Activated T-cell treated with anti-CD3 and anti-CD28 coated beads, Interleukin-2, amount 50 U/mL, for 72 hours (primary cell): Measurements from ENCODE around the gene TTC17. TPM values are rescaled to one million over a fixed set of nuclear protein-coding genes. Genes with fewer than 3 reads are reported as not detected.

Source experiments
- ATAC-seq, 2 donors: fragments of 150-1000 bp; cut with Tn5 transposase; replicated peaks in 1 of 2; 2 replicates each; pipeline ENCODE4 v1.10.0; 2021; ENCODE audit warnings: moderate library complexity in 2 of 2, mild to moderate bottlenecking in 1 of 2
- DNase-seq, 2 donors: peaks; one replicate each; pipeline ENCODE4 v3.0.0; 2021 to 2022; ENCODE audit warnings: mixed read lengths in 1 of 2
- H3K27ac Mint-ChIP-seq: one replicate; pipeline ENCODE4 v1.8.0; 2022; ENCODE audit warnings: mild to moderate bottlenecking, moderate library complexity, mixed read lengths
- H3K27me3 Mint-ChIP-seq: one replicate; pipeline ENCODE4 v1.8.0; 2022; ENCODE audit warnings: low read depth, mixed read lengths
- H3K36me3 Mint-ChIP-seq, 2 donors: one replicate each; pipeline ENCODE4 v1.8.0; 2022; ENCODE audit warnings: mixed read lengths in 2 of 2, mild to moderate bottlenecking in 1 of 2; ENCODE audit not compliant: insufficient read depth in 2 of 2
- H3K4me1 Mint-ChIP-seq: one replicate; pipeline ENCODE4 v1.8.0; 2022; ENCODE audit warnings: low read depth, mixed read lengths
- H3K4me3 Mint-ChIP-seq, 2 donors: one replicate each; pipeline ENCODE4 v1.8.0; 2022; ENCODE audit warnings: mild to moderate bottlenecking in 2 of 2, mixed read lengths in 2 of 2, moderate library complexity in 2 of 2
- H3K9me3 Mint-ChIP-seq, 2 donors: one replicate each; pipeline ENCODE4 v1.8.0; 2022; ENCODE audit warnings: mixed read lengths in 2 of 2
- total RNA-seq, 2 donors: library from RNA; stranded (reverse); gene quantifications; one replicate each; pipeline ENCODE4 v1.2.3, GENCODE V29; 2022

TTC17 gene
- total RNA-seq, 2 donors from 2014 or later: 67.8 to 68.2 TPM

GRCh38 chr11:43498561-43498960 is 139.8 kb downstream of the TTC17 start:
- H3K9me3 Mint-ChIP-seq: no peaks in the 10 kb centered on the region
- H3K27ac Mint-ChIP-seq: no peak overlapping the region
- ATAC-seq (no peak), DNase-seq (no peak)
- peaks cover under 1 to 2% of the 10 kb centered on the region in 2 donors for H3K36me3 Mint-ChIP-seq
- no peaks in the 10 kb centered on the region for H3K27me3 Mint-ChIP-seq
- H3K4me1 Mint-ChIP-seq: no peaks in the 10 kb centered on the region
- no peak overlapping the region for H3K4me3 Mint-ChIP-seq

DNA sequence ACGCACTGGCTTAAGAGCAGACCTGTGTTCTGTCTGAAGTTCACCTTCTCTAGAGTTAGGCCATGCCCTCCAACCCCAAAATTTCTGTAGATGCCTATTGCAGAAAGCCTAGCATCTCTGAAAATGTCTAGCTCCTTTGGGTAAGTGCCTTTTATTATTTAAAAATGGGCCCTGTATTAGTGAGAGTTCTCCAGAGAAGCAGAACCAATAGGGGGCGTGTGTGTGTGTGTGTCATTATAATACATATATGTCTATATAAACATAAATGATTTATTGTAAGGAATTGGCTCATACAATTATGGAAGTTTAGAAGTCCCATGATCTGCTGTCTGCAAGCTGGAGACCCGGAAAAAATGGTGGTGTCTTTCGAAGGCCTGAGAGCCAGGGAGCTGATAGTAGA is 144.7 kb downstream of the TTC17 start:
- DNase-seq (no peak), ATAC-seq (no peak)
- no peak overlapping the region for H3K4me3 Mint-ChIP-seq
- peaks cover 7% of the 10 kb centered on the region for H3K27me3 Mint-ChIP-seq
- peaks cover 9% of the 10 kb centered on the region for H3K4me1 Mint-ChIP-seq
- no peak overlapping the region for H3K27ac Mint-ChIP-seq
- no peaks in the 10 kb centered on the region for H3K9me3 Mint-ChIP-seq
- no peaks in the 10 kb centered on the region for H3K36me3 Mint-ChIP-seq

DNA sequence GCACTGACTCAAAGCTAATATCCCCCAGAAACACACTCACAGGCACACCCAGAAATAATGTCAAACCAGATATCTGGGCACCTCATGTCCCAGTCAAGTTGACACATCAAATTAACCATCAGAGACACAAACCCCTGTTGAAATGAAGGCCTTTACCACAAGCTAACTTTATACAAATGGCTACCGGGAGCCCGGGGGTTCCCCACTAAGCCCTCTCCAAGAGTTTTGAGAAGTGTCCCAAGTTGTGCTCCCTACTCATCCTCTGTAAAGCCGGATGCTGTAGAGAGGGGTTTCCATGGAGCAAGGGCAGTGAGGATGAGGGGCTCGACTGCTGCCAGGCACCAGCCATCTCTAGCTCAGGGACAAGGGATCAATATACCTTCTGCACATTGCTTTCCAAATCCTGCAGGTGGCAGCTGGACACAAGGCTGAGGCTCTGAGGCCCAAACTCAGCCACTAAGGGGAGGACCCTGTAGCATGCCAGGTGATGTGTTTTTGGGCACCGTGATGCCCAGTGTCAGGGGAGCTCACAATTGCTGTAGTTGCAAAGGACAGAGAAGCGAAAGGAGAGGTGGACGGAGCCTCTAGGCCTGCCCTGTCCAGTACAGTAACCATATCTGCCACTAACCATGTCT is 145.7 kb downstream of the TTC17 start:
- DNase-seq (peak in 1 of 2 donors; percentile 4), ATAC-seq (peak in 1 of 2 donors; percentile 37)
- H3K36me3 Mint-ChIP-seq: no peaks in the 10 kb centered on the region
- H3K27ac Mint-ChIP-seq: no peak overlapping the region
- no peaks in the 10 kb centered on the region for H3K9me3 Mint-ChIP-seq
- peaks cover 15% of the 10 kb centered on the region for H3K4me1 Mint-ChIP-seq
- H3K27me3 Mint-ChIP-seq: peaks cover 7% of the 10 kb centered on the region
- H3K4me3 Mint-ChIP-seq: no peak overlapping the region

DNA sequence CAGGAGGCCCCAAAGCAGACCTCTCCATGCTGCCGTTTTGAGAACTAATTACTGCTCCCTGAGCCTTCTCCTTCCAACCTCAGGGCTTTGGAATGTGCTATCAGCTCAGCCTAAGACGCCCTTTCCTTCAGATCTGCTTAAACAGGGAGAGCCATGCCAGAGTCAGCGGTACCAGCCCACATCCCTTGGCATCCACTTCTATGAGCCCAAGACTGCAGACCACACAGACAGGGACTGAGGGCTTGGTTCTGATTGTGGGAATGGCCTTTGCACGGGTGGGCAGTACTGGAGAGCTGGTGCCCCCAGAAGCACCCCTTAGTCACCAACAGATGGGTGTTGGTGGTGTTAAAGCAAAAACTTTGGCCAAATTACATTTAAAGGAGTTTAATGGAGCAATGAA is 146.5 kb downstream of the TTC17 start:
- Mint-ChIP-seq H3K36me3 (no peaks in the 10 kb centered on the region), H3K27ac (no peak overlapping the region), H3K27me3 (peaks cover 7% of the 10 kb centered on the region), H3K4me3 (no peak overlapping the region), H3K4me1 (peaks cover 15% of the 10 kb centered on the region), H3K9me3 (no peaks in the 10 kb centered on the region)
- no peak for DNase-seq
- no peak for ATAC-seq

GRCh38 chr11:43507171-43507570 is 148.5 kb downstream of the TTC17 start:
- H3K27me3 Mint-ChIP-seq: peaks cover 7% of the 10 kb centered on the region

DNA sequence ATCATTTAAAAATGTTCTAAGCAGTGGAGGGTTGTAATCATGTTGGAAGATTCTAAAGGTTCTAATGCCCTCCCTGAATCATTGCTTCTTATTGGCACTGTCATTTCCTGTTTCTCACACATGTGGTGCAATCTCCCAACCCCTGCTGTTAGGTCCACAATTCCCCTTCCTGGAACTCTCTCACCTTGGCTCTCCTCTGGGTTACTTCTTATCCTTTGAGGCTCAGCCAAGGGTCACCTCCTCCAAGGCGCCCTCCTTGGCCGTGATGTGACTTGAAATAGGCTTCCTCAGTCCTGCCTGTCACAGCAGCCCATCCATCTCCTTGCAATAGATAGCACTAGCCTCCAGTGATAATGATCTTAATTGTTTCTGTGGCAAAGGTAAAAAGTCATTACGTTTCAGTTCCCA is 149.8 kb downstream of the TTC17 start:
- peaks cover 11% of the 10 kb centered on the region for H3K27me3 Mint-ChIP-seq
- DNase-seq (no peak), ATAC-seq (no peak)
- H3K27ac Mint-ChIP-seq: no peak overlapping the region
- no peaks in the 10 kb centered on the region for H3K36me3 Mint-ChIP-seq
- H3K9me3 Mint-ChIP-seq: peaks cover 0 to 2% of the 10 kb centered on the region in 2 donors
- peaks cover 15% of the 10 kb centered on the region for H3K4me1 Mint-ChIP-seq
- no peak overlapping the region for H3K4me3 Mint-ChIP-seq

More at GRCh38 chr11:43507171-43507570, 148.5 kb downstream of the TTC17 start:
- Mint-ChIP-seq H3K36me3 (no peaks in the 10 kb centered on the region), H3K9me3 (no peaks in the 10 kb centered on the region), H3K4me3 (no peak overlapping the region), H3K4me1 (peaks cover 15% of the 10 kb centered on the region), H3K27ac (no peak overlapping the region)
- DNase-seq (no peak), ATAC-seq (no peak)

DNA sequence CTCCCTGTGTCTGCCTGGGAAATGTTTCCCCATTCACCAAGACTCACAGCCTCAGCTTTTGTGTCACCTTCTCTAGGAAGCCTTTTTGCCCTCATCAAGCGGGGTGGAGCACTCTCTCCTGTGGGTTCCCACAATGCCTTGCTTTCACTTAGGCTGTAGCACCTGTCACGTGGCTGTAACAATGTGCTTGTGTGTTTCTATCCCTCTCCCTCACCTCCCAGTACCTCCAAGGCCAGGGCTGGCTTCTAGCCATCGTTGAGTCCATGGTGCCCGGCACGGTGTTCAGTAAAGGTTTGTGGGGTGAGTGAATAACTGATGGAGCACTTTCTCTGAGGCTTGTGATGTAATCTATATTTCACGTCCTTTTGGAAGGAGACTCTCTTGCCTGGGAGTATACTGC is 153.2 kb downstream of the TTC17 start:
- H3K4me1 Mint-ChIP-seq: peaks cover 15% of the 10 kb centered on the region
- H3K27me3 Mint-ChIP-seq: peaks cover 12% of the 10 kb centered on the region
- ATAC-seq: no peak
- no peaks in the 10 kb centered on the region for H3K36me3 Mint-ChIP-seq
- no peak overlapping the region for H3K27ac Mint-ChIP-seq
- peaks cover 0 to 2% of the 10 kb centered on the region in 2 donors for H3K9me3 Mint-ChIP-seq
- no peak overlapping the region for H3K4me3 Mint-ChIP-seq
- DNase-seq: no peak

DNA sequence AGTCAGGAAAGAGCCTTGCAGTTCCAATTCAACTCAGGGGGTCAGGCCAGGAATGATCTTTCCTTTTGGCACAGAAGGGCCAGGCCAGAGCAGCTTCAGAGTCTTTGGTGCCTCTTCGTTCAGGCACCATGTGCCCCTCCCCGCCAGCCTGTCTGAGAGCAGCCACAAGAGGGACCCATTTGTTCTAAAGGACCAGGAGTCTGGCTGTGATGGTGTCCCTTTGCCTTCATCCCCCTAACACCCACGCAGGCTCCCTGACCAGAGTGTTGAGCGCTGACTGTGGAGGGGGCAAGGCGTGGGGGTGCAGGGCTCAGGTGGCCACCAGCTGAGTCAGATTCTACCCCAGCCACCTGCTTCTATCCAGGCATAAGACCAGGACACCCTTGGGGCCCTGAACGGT is 156.4 kb downstream of the TTC17 start:
- Mint-ChIP-seq H3K4me1 (no peaks in the 10 kb centered on the region), H3K36me3 (peaks cover 2% of the 10 kb centered on the region in 2 donors)

GRCh38 chr11:43516316-43516850 is 157.7 kb downstream of the TTC17 start:
- H3K36me3 Mint-ChIP-seq: peaks cover 7 to 12% of the 10 kb centered on the region in 2 donors
- H3K27ac Mint-ChIP-seq: no peak overlapping the region
- no peaks in the 10 kb centered on the region for H3K4me1 Mint-ChIP-seq
- peaks cover 26% of the 10 kb centered on the region for H3K27me3 Mint-ChIP-seq
- H3K9me3 Mint-ChIP-seq: peaks cover 11 to 13% of the 10 kb centered on the region in 2 donors
- ATAC-seq (no peak), DNase-seq (no peak)
- H3K4me3 Mint-ChIP-seq: no peak overlapping the region

More for the DNA sequence above, 156.4 kb downstream of the TTC17 start:
- peaks cover 3 to 5% of the 10 kb centered on the region in 2 donors for H3K9me3 Mint-ChIP-seq
- H3K27me3 Mint-ChIP-seq: peaks cover 15% of the 10 kb centered on the region
- H3K4me3 Mint-ChIP-seq: no peak overlapping the region
- DNase-seq: no peak
- ATAC-seq: no peak
- H3K27ac Mint-ChIP-seq: no peak overlapping the region

- Mint-ChIP-seq H3K4me3 (no peak overlapping the region), H3K27me3 (peaks cover 26% of the 10 kb centered on the region), H3K9me3 (peaks cover 11% of the 10 kb centered on the region in 2 donors), H3K4me1 (no peaks in the 10 kb centered on the region), H3K36me3 (peaks cover 7 to 12% of the 10 kb centered on the region in 2 donors), H3K27ac (no peak overlapping the region)
- DNase-seq (no peak), ATAC-seq (peak; percentile 15 to 47)
Observed at GRCh38 chr11:43517518-43517917, 158.8 kb downstream of the TTC17 start.

DNA sequence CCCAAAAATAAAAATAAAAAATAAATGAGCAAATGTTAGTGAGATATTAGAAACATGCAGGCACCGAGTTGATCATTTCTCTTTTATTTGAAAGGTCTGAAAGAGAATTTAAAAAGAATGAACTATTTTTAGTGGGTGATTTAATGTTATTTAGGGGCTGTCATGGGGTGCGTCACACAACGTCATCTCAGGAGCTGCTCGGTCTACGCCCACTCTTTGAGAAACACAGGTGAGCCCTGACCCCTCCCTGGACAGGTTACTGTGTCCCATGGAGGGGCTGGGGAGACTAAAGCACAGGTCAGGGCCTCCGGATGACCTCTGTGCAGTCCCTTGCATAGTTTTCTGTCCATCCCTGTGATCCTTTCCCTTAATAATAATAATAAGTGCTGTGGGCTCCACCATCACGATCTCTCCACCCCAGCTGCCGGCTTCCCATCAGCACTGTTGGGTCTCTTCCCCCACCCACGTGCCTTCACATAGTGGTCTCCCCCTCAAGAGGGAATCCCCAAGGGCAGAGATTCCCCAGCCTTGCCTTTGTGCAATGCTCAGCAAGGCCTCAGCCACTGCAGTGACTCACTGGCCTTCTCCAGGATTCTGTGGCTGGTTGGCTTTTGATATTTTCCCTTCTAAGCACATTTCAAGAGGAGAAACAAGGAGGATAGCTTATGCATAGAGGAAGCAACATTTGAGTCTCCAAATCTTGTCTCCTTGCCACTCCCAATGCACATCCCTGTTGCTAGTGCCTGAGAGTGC is 159.9 kb downstream of the TTC17 start:
- Mint-ChIP-seq H3K9me3 (peaks cover 11% of the 10 kb centered on the region in 2 donors), H3K4me3 (no peak overlapping the region), H3K27ac (no peak overlapping the region), H3K4me1 (no peaks in the 10 kb centered on the region), H3K27me3 (peaks cover 21% of the 10 kb centered on the region), H3K36me3 (peaks cover 7 to 12% of the 10 kb centered on the region in 2 donors)
- no peak for ATAC-seq
- DNase-seq: no peak

DNA sequence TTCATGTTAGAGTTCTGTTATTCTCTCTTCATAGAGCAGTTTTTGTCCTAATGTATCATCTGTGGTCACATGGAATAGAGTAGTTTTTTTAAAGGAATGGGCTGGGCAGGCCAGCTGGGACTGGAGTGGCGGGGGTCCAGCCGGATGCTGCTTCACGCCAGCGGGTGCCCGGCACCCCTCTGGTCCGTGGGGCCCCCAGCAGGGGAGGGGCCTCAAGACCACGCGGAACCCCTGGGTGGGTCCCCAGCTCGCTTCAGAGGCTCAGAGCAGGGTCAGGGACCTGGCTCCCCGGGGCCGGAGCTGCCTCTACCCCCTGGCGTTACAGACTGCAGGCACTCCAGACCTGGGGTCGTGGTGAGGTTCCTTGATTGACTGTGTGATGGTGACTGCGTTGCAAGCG is 162.8 kb downstream of the TTC17 start:
- Mint-ChIP-seq H3K4me1 (no peaks in the 10 kb centered on the region), H3K27ac (no peak overlapping the region), H3K4me3 (no peak overlapping the region), H3K27me3 (peaks cover 32% of the 10 kb centered on the region), H3K9me3 (peaks cover 11 to 14% of the 10 kb centered on the region in 2 donors), H3K36me3 (peaks cover 7 to 12% of the 10 kb centered on the region in 2 donors)
- DNase-seq: no peak
- no peak for ATAC-seq

- no peaks in the 10 kb centered on the region for H3K4me1 Mint-ChIP-seq
- ATAC-seq (no peak), DNase-seq (no peak)
- peaks cover 7 to 12% of the 10 kb centered on the region in 2 donors for H3K36me3 Mint-ChIP-seq
- H3K27ac Mint-ChIP-seq: no peak overlapping the region
- no peak overlapping the region for H3K4me3 Mint-ChIP-seq
- H3K9me3 Mint-ChIP-seq: peaks cover 11 to 14% of the 10 kb centered on the region in 2 donors
- H3K27me3 Mint-ChIP-seq: peaks cover 25% of the 10 kb centered on the region
Observed at GRCh38 chr11:43523632-43524031, 164.9 kb downstream of the TTC17 start.
